PC-9 (cell line): Measurements from ENCODE around the gene DCST2. TPM values are rescaled to one million over a fixed set of nuclear protein-coding genes. Genes with fewer than 3 reads are reported as not detected.
A peak's percentile ranks its signal among the peaks of the same experiment; 100 is the strongest.

ENCODE experiments used
- BruUV-seq: library from RNA; stranded (reverse); fragments of 400-500 nt; replicated peaks from 2 replicates; lab custom pipeline; 2021; lab: Mats Ljungman, UMichigan
- CTCF ChIA-PET: fragments of 300-600 bp; sonication (Branson Sonifier 250); formaldehyde crosslinking; loops from one replicate; lab custom pipeline; 2022; ENCODE audit warnings: antibody characterized with exemption; lab: Charles Lee
- POLR2A ChIA-PET: fragments of 300-600 bp; sonication (Branson Sonifier 250); formaldehyde crosslinking; loops from one replicate; lab custom pipeline; 2022; ENCODE audit warnings: antibody characterized with exemption; ENCODE audit not compliant: unreplicated experiment; lab: Charles Lee
- DNase-seq, 2 experiments: peaks; one replicate each; pipeline versions ENCODE4 v3.0.0 to v3.0.0-alpha.2; 2015 to 2022; ENCODE audit warnings: mixed read lengths in 1 of 2
- H2AFZ ChIP-seq: fragments of 200-600 bp; sonication (generic); 2 replicates; pipeline ENCODE4 v1.8.1; 2017; ENCODE audit warnings: antibody characterized with exemption
- H3F3A ChIP-seq: fragments of 200-600 bp; sonication (generic); 2 replicates; pipeline ENCODE4 v1.8.1; 2017; ENCODE audit warnings: antibody characterized with exemption, mild to moderate bottlenecking, low read depth; ENCODE audit not compliant: insufficient read depth
- H3K27ac ChIP-seq: fragments of 200-600 bp; sonication (generic); 2 replicates; pipeline ENCODE4 v1.6.1; 2016; ENCODE audit warnings: mixed run types
- H3K27me3 ChIP-seq: fragments of 200-600 bp; sonication (generic); 2 replicates; pipeline ENCODE4 v1.6.1; 2016; ENCODE audit warnings: low read depth, mixed run types; ENCODE audit not compliant: insufficient read depth
- H3K36me3 ChIP-seq: fragments of 200-600 bp; sonication (generic); 2 replicates; pipeline ENCODE4 v1.6.1; 2016; ENCODE audit warnings: low read depth, mixed run types
- H3K4me1 ChIP-seq: fragments of 200-600 bp; sonication (generic); replicated peaks from 2 replicates; pipeline ENCODE4 v1.6.1; 2016; ENCODE audit warnings: mixed run types; ENCODE audit not compliant: insufficient read depth
- H3K4me2 ChIP-seq: fragments of 200-600 bp; sonication (generic); 2 replicates; pipeline ENCODE4 v1.6.1; 2017; ENCODE audit warnings: mixed run types
- H3K4me3 ChIP-seq: fragments of 200-600 bp; sonication (generic); 2 replicates; pipeline ENCODE4 v1.6.1; 2016; ENCODE audit warnings: mixed run types
- H3K79me2 ChIP-seq: fragments of 200-600 bp; sonication (generic); 2 replicates; pipeline ENCODE4 v1.6.1; 2017; ENCODE audit warnings: low read depth, mixed run types
- H3K9me2 ChIP-seq: fragments of 200-600 bp; sonication (generic); 2 replicates; pipeline ENCODE4 v1.8.1; 2017; ENCODE audit warnings: mild to moderate bottlenecking; ENCODE audit not compliant: insufficient read depth
- H3K9me3 ChIP-seq: fragments of 200-600 bp; sonication (generic); 2 replicates; pipeline ENCODE4 v1.8.1; 2016; ENCODE audit warnings: low read depth; ENCODE audit not compliant: insufficient read depth
- H4K20me1 ChIP-seq: fragments of 200-600 bp; sonication (generic); 2 replicates; pipeline ENCODE4 v1.8.1; 2017; ENCODE audit not compliant: insufficient read depth
- EZH2 ChIP-seq: fragments of 200-600 bp; sonication (generic); IDR thresholded peaks from 2 replicates; pipeline ENCODE4 v1.8.0; 2017; ENCODE audit warnings: antibody characterized with exemption, low read depth
- intact Hi-C: fragments of 100-400 bp; cut with micrococcal nuclease; formaldehyde crosslinking; loops from one replicate; pipeline ENCODE4 v1.10.0; 2022; ENCODE audit not compliant: unreplicated experiment
- total RNA-seq: library from RNA; stranded (reverse); gene quantifications from 2 replicates; pipeline ENCODE4 v1.2.3, GENCODE V29; 2021
- TF ChIP-seq, protein P1 (sequence below): fragments of 200-600 bp; sonication (generic); conservative IDR thresholded peaks from 2 replicates; pipeline ENCODE4 v1.6.1; 2017; ENCODE audit warnings: mixed run types, antibody characterized with exemption, mild to moderate bottlenecking, moderate library complexity

DCST2 gene
- total RNA-seq, 1 experiment from 2014 or later: 4.4 TPM

- H3K27me3 ChIP-seq: no peaks in the 10 kb centered on the region
- no peak for DNase-seq
- H3K4me3 ChIP-seq: no peak overlapping the region
- no peak overlapping the region for H3K27ac ChIP-seq
- intact Hi-C loops: no loop called here
- H3K36me3 ChIP-seq: no peaks in the 10 kb centered on the region
- H3F3A ChIP-seq: peaks cover 25% of the 10 kb centered on the region; the same call in 1 of the 2 replicates
- H3K9me2 ChIP-seq: no peaks in the 10 kb centered on the region
- ChIA-PET CTCF (no interaction called here), POLR2A (no interaction called here)
- BruUV-seq: no TSS peak
- no peak overlapping the region for H2AFZ ChIP-seq
- H3K79me2 ChIP-seq: no peaks in the 10 kb centered on the region
- no peaks in the 10 kb centered on the region; the same call in 1 of the 2 replicates for H4K20me1 ChIP-seq
- TF ChIP-seq EZH2: no peak
- TF ChIP-seq, protein P1, sequence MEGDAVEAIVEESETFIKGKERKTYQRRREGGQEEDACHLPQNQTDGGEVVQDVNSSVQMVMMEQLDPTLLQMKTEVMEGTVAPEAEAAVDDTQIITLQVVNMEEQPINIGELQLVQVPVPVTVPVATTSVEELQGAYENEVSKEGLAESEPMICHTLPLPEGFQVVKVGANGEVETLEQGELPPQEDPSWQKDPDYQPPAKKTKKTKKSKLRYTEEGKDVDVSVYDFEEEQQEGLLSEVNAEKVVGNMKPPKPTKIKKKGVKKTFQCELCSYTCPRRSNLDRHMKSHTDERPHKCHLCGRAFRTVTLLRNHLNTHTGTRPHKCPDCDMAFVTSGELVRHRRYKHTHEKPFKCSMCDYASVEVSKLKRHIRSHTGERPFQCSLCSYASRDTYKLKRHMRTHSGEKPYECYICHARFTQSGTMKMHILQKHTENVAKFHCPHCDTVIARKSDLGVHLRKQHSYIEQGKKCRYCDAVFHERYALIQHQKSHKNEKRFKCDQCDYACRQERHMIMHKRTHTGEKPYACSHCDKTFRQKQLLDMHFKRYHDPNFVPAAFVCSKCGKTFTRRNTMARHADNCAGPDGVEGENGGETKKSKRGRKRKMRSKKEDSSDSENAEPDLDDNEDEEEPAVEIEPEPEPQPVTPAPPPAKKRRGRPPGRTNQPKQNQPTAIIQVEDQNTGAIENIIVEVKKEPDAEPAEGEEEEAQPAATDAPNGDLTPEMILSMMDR: no peak
- H3K4me1 ChIP-seq: peaks cover 5% of the 10 kb centered on the region; the same call in 1 of the 2 replicates
- no peaks in the 10 kb centered on the region for H3K9me3 ChIP-seq
- no peak overlapping the region; the same call in 1 of the 2 replicates for H3K4me2 ChIP-seq
Observed at GRCh38 chr1:155071701-155072100, 38.1 kb upstream of the DCST2 start.

DNA sequence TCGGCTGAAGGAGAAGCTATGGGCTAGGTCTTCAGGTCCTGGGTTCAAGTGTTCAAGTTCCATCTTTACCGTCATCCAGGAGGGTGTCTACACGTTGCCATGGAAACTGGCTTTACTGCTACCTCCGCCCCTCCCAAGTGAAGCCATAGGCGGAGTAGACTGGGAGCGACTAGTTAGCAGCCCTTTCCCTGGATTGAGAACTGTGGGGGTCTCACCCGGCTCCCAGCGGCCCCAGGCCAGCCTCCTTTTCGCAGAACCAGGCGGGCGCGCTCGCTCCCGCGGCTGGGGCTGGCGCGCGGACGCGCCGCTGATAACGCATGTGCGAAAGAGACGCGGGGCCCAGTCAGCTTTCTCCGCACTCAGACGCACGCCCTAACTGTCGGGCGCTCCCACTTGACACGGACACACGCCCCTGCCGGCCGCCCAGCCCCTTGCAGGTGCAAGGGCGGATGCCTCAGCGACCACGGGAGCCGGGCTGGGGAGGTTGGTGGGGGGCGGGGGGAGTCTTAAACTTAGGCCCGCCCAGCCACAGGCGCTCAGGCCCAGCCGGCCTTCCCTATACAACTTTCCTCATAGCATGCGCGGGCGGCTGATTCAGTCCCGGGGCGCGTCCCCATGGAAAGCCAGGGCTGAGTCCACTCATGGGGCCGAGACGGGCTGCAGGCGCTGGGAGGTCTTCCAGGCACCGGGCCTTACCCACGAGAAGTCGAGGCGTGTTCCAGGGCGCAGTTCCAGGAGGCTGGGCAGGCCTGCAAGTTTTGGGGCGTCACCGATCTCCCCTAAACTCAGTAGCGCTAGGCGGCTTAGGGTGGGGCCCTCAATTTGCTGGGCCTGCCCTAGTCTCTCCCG, 37.4 kb upstream of the DCST2 start:
- H3K4me1 ChIP-seq: peaks cover 5% of the 10 kb centered on the region; the same call in 1 of the 2 replicates
- no peaks in the 10 kb centered on the region for H3K27me3 ChIP-seq
- POLR2A ChIA-PET: interaction anchor here (0.6 to 0.7 kb wide), 2 partner anchors 513 to 665 kb away, joined by 3 read pairs; partner anchors contain the start of gene UBE2Q1
- CTCF ChIA-PET: no interaction called here
- TF ChIP-seq, protein P1: peak; percentile 48
- TF ChIP-seq EZH2: no peak
- BruUV-seq: no TSS peak
- peak; percentile 61 to 82 for DNase-seq
- H3K9me2 ChIP-seq: no peaks in the 10 kb centered on the region
- H3F3A ChIP-seq: peaks cover 25% of the 10 kb centered on the region; the same call in 1 of the 2 replicates
- H3K4me2 ChIP-seq: peak overlapping the region; percentile 74
- no peaks in the 10 kb centered on the region for H3K36me3 ChIP-seq
- H2AFZ ChIP-seq: peak overlapping the region; percentile 71; the same call in 1 of the 2 replicates
- H3K4me3 ChIP-seq: peak overlapping the region; percentile 48; the same call in 1 of the 2 replicates
- no peaks in the 10 kb centered on the region for H3K79me2 ChIP-seq
- H3K27ac ChIP-seq: no peak overlapping the region
- no peaks in the 10 kb centered on the region; the same call in 1 of the 2 replicates for H4K20me1 ChIP-seq
- intact Hi-C loops: no loop called here
- no peaks in the 10 kb centered on the region for H3K9me3 ChIP-seq

DNA sequence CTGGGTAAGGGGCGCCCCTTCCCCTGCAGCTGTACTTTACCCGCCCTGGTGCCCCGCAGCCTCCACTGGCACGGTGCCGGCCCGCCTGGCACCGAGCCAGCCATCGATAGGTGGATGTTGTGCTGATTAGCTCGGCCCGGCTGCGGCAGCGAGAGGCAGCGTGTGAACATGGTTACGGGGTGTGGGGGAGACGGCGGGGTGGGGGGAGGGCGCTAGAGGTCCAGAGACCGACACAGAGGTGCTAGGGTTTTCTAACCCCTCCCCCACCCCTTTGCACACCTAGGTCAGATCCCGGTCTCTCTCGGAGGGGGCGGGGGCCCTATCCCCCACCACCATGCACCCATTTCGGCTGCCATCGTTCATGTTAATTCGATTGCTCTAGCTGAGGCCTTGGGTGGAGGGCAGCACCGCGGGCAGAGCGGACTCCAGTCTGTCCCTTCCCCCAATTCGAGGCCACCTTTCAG, 36.6 kb upstream of the DCST2 start:
- CTCF ChIA-PET: no interaction called here
- H3F3A ChIP-seq: peaks cover 25% of the 10 kb centered on the region; the same call in 1 of the 2 replicates
- H3K4me3 ChIP-seq: no peak overlapping the region; the same call in 1 of the 2 replicates
- peak overlapping the region; percentile 74; the same call in 1 of the 2 replicates for H3K4me2 ChIP-seq
- no peak overlapping the region for H3K27ac ChIP-seq
- H3K27me3 ChIP-seq: no peaks in the 10 kb centered on the region
- H3K79me2 ChIP-seq: peaks cover 1% of the 10 kb centered on the region; the same call in 1 of the 2 replicates
- BruUV-seq: no TSS peak
- H2AFZ ChIP-seq: no peak overlapping the region
- H3K4me1 ChIP-seq: peaks cover 5% of the 10 kb centered on the region; the same call in 1 of the 2 replicates
- no peaks in the 10 kb centered on the region for H3K9me3 ChIP-seq
- POLR2A ChIA-PET: interaction anchor here (0.6 to 0.7 kb wide), 2 partner anchors 512 to 664 kb away, joined by 3 read pairs; partner anchors contain the start of gene UBE2Q1
- H3K9me2 ChIP-seq: no peaks in the 10 kb centered on the region
- no peaks in the 10 kb centered on the region; the same call in 1 of the 2 replicates for H4K20me1 ChIP-seq
- DNase-seq: no peak
- no peaks in the 10 kb centered on the region for H3K36me3 ChIP-seq
- TF ChIP-seq, protein P1: no peak
- no peak for TF ChIP-seq EZH2
- intact Hi-C loops: no loop called here
